Activated naive CD8-positive, alpha-beta T cell (primary cell): ENCODE results near the gene TOR3A.

Experiments
- H3K27ac Mint-ChIP-seq: one replicate; pipeline ENCODE4 v1.8.0; 2021; ENCODE audit warnings: mixed read lengths
- H3K27me3 Mint-ChIP-seq: one replicate; pipeline ENCODE4 v1.8.0; 2021; ENCODE audit warnings: mixed read lengths
- H3K36me3 Mint-ChIP-seq: one replicate; pipeline ENCODE4 v1.8.0; 2021; ENCODE audit warnings: mixed read lengths
- H3K4me1 Mint-ChIP-seq: one replicate; pipeline ENCODE4 v1.8.0; 2021; ENCODE audit warnings: low read depth, mixed read lengths
- H3K4me3 Mint-ChIP-seq: one replicate; pipeline ENCODE4 v1.8.0; 2021; ENCODE audit warnings: mild to moderate bottlenecking, mixed read lengths
- H3K9me3 Mint-ChIP-seq: one replicate; pipeline ENCODE4 v1.8.0; 2021; ENCODE audit warnings: low read depth, mixed read lengths

Gene TOR3A

DNA sequence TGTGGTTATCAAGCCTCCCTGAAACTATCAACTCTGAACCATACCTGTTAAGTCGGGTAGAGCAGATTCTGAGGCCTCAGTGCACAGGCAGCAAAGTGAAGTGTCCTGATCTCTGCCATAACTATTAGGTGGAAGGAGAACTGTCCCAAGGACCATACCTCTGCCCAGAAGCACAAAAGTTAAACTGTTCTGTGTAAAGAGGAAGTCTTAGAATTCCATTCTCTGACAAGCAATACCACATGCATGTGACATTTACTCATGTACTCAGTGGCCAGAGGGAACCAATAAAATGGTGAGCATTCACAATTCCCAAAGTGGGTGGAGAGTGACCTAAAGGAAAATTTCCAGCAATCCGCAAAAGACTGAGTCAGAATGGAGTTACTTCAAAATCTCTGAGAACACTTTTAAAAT lies 61.0 kb downstream of the TOR3A start:
- Mint-ChIP-seq H3K27ac (peak overlapping the region; percentile 88), H3K36me3 (peaks cover 7% of the 10 kb centered on the region), H3K27me3 (no peaks in the 10 kb centered on the region), H3K4me3 (peak overlapping the region; percentile 68), H3K9me3 (no peaks in the 10 kb centered on the region), H3K4me1 (peaks cover 44% of the 10 kb centered on the region)

DNA sequence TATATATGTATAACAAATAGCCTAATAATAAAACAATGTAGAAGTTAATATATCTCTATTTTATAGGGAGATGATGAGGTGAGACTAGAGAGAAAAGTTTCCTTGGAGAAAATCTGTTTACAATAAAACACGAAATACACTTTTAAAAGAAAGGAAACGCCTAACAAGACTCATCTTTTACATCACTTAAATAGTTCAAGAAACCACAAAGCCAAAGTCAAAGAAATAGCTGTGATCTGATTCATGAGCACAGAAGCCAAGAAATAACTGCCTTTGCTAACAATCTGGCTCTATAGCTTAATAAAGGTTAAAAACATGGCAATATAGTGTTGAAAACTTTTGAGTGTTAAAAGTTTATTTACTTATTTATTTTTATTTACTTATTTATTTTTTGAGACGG lies 61.5 kb downstream of the TOR3A start:
- H3K36me3 Mint-ChIP-seq, result peaks cover 7% of the 10 kb centered on the region
- H3K27me3 Mint-ChIP-seq, result no peaks in the 10 kb centered on the region
- peak overlapping the region; percentile 68 for H3K4me3 Mint-ChIP-seq
- no peaks in the 10 kb centered on the region for H3K9me3 Mint-ChIP-seq
- H3K27ac Mint-ChIP-seq, result peak overlapping the region; percentile 88
- H3K4me1 Mint-ChIP-seq, result peaks cover 44% of the 10 kb centered on the region

DNA sequence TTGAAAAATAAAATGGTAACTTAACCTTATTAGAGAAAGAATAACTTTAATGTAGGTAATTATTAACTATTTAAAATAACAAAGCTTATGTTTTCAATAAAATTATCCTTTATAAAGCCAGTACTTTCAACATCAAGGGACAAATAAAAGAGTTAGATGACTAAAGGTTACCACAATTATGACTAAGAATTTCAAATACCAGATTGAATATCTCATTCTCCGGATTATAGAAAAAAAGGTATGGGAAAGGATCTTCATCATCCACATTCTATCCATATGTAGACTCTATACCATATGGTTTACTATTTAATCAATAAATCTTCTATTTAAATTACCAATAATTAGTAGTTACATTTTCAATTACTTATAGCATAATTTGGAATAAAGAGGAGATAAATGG lies 62.8 kb downstream of the TOR3A start:
- Mint-ChIP-seq H3K4me1 (peaks cover 43% of the 10 kb centered on the region), H3K9me3 (no peaks in the 10 kb centered on the region), H3K27ac (no peak overlapping the region), H3K4me3 (no peak overlapping the region), H3K27me3 (no peaks in the 10 kb centered on the region), H3K36me3 (peaks cover 9% of the 10 kb centered on the region)

DNA sequence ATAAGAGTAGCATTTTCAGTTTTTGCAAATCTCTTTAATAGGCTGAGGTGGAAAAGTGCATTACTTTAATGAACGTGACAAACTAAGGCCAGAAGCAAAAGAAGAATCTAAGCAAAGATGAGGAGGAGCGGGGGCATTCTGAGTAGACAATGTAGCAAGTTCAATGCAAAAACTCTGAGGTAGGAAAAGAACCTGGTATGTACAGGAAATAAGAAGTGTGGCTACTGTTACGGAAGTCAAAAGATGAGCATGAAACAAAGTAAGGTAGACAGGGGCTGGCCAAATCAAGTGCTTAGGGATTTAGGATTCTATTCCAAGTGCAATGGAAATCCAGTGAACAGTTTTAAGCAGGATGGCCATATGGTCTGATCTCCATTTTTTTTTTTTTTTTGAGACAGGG lies 63.7 kb downstream of the TOR3A start:
- no peaks in the 10 kb centered on the region for H3K27me3 Mint-ChIP-seq
- H3K27ac Mint-ChIP-seq, result peak overlapping the region; percentile 7
- H3K36me3 Mint-ChIP-seq, result peaks cover 9% of the 10 kb centered on the region
- H3K4me3 Mint-ChIP-seq, result no peak overlapping the region
- H3K4me1 Mint-ChIP-seq, result peaks cover 39% of the 10 kb centered on the region
- H3K9me3 Mint-ChIP-seq, result peaks cover 4% of the 10 kb centered on the region
